ENCODE results near the gene SAMD11. TPM values are rescaled to one million over a fixed set of nuclear protein-coding genes. Genes with fewer than 3 reads are reported as not detected.

SAMD11 gene
- total RNA-seq, 1 donor from 2014 or later = 19.5 TPM

GRCh38 chr1:917076-917459 lies 6.7 kb upstream of the SAMD11 start:
- H3K27ac Mint-ChIP-seq (ENCODE audit: unreplicated experiment) = no peak overlapping the region
- H3K36me3 Mint-ChIP-seq (ENCODE audit: unreplicated experiment) = no peaks in the 10 kb centered on the region
- H3K4me3 Mint-ChIP-seq (ENCODE audit: unreplicated experiment) = no peak overlapping the region
- TF ChIP-seq CTCF (IDR thresholded peaks at IDR 0.05) = no peak
- peaks cover 30% of the 10 kb centered on the region for H3K27me3 Mint-ChIP-seq (ENCODE audit: unreplicated experiment)
- no peak for DNase-seq (ENCODE audit: extremely low spot score, unreplicated experiment)
- peaks cover 14% of the 10 kb centered on the region for H3K4me1 Mint-ChIP-seq (ENCODE audit: unreplicated experiment)
- no peaks in the 10 kb centered on the region for H3K9me3 Mint-ChIP-seq (ENCODE audit: unreplicated experiment)

- Mint-ChIP-seq H3K27ac (ENCODE audit: unreplicated experiment) (no peak overlapping the region), H3K36me3 (ENCODE audit: unreplicated experiment) (no peaks in the 10 kb centered on the region), H3K4me1 (ENCODE audit: unreplicated experiment) (peaks cover 17% of the 10 kb centered on the region), H3K27me3 (ENCODE audit: unreplicated experiment) (peaks cover 27% of the 10 kb centered on the region), H3K4me3 (ENCODE audit: unreplicated experiment) (no peak overlapping the region), H3K9me3 (ENCODE audit: unreplicated experiment) (no peaks in the 10 kb centered on the region)
- no peak for DNase-seq (ENCODE audit: extremely low spot score, unreplicated experiment)
- no peak for TF ChIP-seq CTCF (IDR thresholded peaks at IDR 0.05)
Observed at GRCh38 chr1:917466-918091, 6.1 kb upstream of the SAMD11 start.

GRCh38 chr1:918353-918752 lies 5.4 kb upstream of the SAMD11 start:
- Mint-ChIP-seq H3K27ac (ENCODE audit: unreplicated experiment) (no peak overlapping the region), H3K36me3 (ENCODE audit: unreplicated experiment) (no peaks in the 10 kb centered on the region), H3K4me1 (ENCODE audit: unreplicated experiment) (peaks cover 21% of the 10 kb centered on the region), H3K9me3 (ENCODE audit: unreplicated experiment) (no peaks in the 10 kb centered on the region), H3K27me3 (ENCODE audit: unreplicated experiment) (peaks cover 23% of the 10 kb centered on the region), H3K4me3 (ENCODE audit: unreplicated experiment) (no peak overlapping the region)
- DNase-seq (ENCODE audit: extremely low spot score, unreplicated experiment) = no peak
- no peak for TF ChIP-seq CTCF (IDR thresholded peaks at IDR 0.05)

GRCh38 chr1:918843-919242 lies 4.9 kb upstream of the SAMD11 start:
- DNase-seq (ENCODE audit: extremely low spot score, unreplicated experiment) = no peak
- Mint-ChIP-seq H3K4me3 (ENCODE audit: unreplicated experiment) (no peak overlapping the region), H3K9me3 (ENCODE audit: unreplicated experiment) (no peaks in the 10 kb centered on the region), H3K4me1 (ENCODE audit: unreplicated experiment) (peaks cover 23% of the 10 kb centered on the region), H3K36me3 (ENCODE audit: unreplicated experiment) (no peaks in the 10 kb centered on the region), H3K27ac (ENCODE audit: unreplicated experiment) (no peak overlapping the region), H3K27me3 (ENCODE audit: unreplicated experiment) (peaks cover 23% of the 10 kb centered on the region)
- no peak for TF ChIP-seq CTCF (IDR thresholded peaks at IDR 0.05)

GRCh38 chr1:919271-919872 lies 4.4 kb upstream of the SAMD11 start:
- Mint-ChIP-seq H3K4me1 (ENCODE audit: unreplicated experiment) (peaks cover 23% of the 10 kb centered on the region), H3K4me3 (ENCODE audit: unreplicated experiment) (no peak overlapping the region), H3K27ac (ENCODE audit: unreplicated experiment) (no peak overlapping the region), H3K9me3 (ENCODE audit: unreplicated experiment) (no peaks in the 10 kb centered on the region), H3K36me3 (ENCODE audit: unreplicated experiment) (no peaks in the 10 kb centered on the region), H3K27me3 (ENCODE audit: unreplicated experiment) (peaks cover 20% of the 10 kb centered on the region)
- TF ChIP-seq CTCF (IDR thresholded peaks at IDR 0.05) = no peak
- no peak for DNase-seq (ENCODE audit: extremely low spot score, unreplicated experiment)

Data from osteocyte (in vitro differentiated cells).